OCI-LY1 (cell line): ENCODE results near the gene LRMDA.

Experiments
- H2AFZ ChIP-seq: fragments of 200-600 bp; sonication (generic), shearing (Covaris generic); 2 replicates; pipeline ENCODE4 v1.6.0; 2014; ENCODE audit warnings: antibody characterized with exemption, mild to moderate bottlenecking, low read length
- H3F3A ChIP-seq: fragments of 200-600 bp; sonication (generic), shearing (Covaris generic); 2 replicates; pipeline ENCODE4 v1.6.0; 2014; ENCODE audit warnings: mild to moderate bottlenecking, antibody characterized with exemption, low read length, moderate library complexity; ENCODE audit not compliant: insufficient read depth
- H3K27ac ChIP-seq: fragments of 200-600 bp; sonication (generic); 2 replicates; pipeline ENCODE4 v1.5.1; 2014; ENCODE audit warnings: low read length, mixed run types, mild to moderate bottlenecking, low read depth; ENCODE audit not compliant: poor library complexity, severe bottlenecking
- H3K27me3 ChIP-seq: fragments of 200-600 bp; sonication (generic); 2 replicates; pipeline ENCODE4 v1.6.0; 2014; ENCODE audit warnings: antibody characterized with exemption, mild to moderate bottlenecking, low read length, moderate library complexity; ENCODE audit not compliant: insufficient read depth
- H3K36me3 ChIP-seq: fragments of 200-600 bp; sonication (generic); 2 replicates; pipeline ENCODE4 v1.6.1; 2014; ENCODE audit warnings: mild to moderate bottlenecking, antibody characterized with exemption, low read length, moderate library complexity, mixed read lengths; ENCODE audit not compliant: insufficient read depth
- H3K4me1 ChIP-seq: fragments of 200-600 bp; sonication (generic); 2 replicates; pipeline ENCODE4 v1.5.1; 2014; ENCODE audit warnings: mild to moderate bottlenecking, low read length, moderate library complexity; ENCODE audit not compliant: insufficient read depth, severe bottlenecking
- H3K4me2 ChIP-seq: fragments of 200-600 bp; sonication (generic), shearing (Covaris generic); 2 replicates; pipeline ENCODE4 v1.6.1; 2014; ENCODE audit warnings: low read length
- H3K4me3 ChIP-seq: fragments of 200-600 bp; sonication (generic); 2 replicates; pipeline ENCODE4 v1.5.1; 2014; ENCODE audit warnings: low read length, low read depth, mild to moderate bottlenecking, mixed read lengths; ENCODE audit not compliant: poor library complexity, severe bottlenecking
- H3K79me2 ChIP-seq: fragments of 200-600 bp; shearing (Covaris generic); 2 replicates; pipeline ENCODE4 v1.6.1; 2016; ENCODE audit warnings: mixed run types, low read length, mixed read lengths; ENCODE audit not compliant: insufficient read depth
- H3K9ac ChIP-seq: fragments of 200-600 bp; sonication (generic), shearing (Covaris generic); 2 replicates; pipeline ENCODE4 v1.6.1; 2014; ENCODE audit warnings: mild to moderate bottlenecking, low read length, mixed read lengths
- H3K9me2 ChIP-seq: fragments of 200-600 bp; sonication (generic), shearing (Covaris generic); 2 replicates; pipeline ENCODE4 v1.6.1; 2014; ENCODE audit warnings: low read depth, mild to moderate bottlenecking, low read length, mixed read lengths
- H3K9me3 ChIP-seq: fragments of 200-600 bp; shearing (Covaris generic); 2 replicates; pipeline ENCODE4 v1.6.1; 2014; ENCODE audit warnings: low read length, mixed read lengths
- H4K20me1 ChIP-seq: fragments of 200-600 bp; sonication (generic), shearing (Covaris generic); 2 replicates; pipeline ENCODE4 v1.6.0; 2016; ENCODE audit warnings: mild to moderate bottlenecking, low read length; ENCODE audit not compliant: insufficient read depth
- CTCF ChIP-seq: fragments of 200-600 bp; sonication (generic), shearing (Covaris generic); IDR thresholded peaks from 2 replicates; pipeline ENCODE4 v1.5.1; 2017; ENCODE audit warnings: mild to moderate bottlenecking, antibody characterized with exemption, low read length, moderate library complexity, mixed read lengths
- EZH2 ChIP-seq: fragments of 200-600 bp; sonication (generic), shearing (Covaris generic); IDR thresholded peaks from 2 replicates; pipeline ENCODE4 v1.8.0; 2017; ENCODE audit warnings: borderline replicate concordance, mixed run types, mild to moderate bottlenecking, antibody characterized with exemption, low read length, moderate library complexity, mixed read lengths

Gene LRMDA

GRCh38 chr10:75643944-75644692 is 212.7 kb downstream of the LRMDA start:
- no peaks in the 10 kb centered on the region for H4K20me1 ChIP-seq
- no peak overlapping the region for H3K4me3 ChIP-seq
- H3K79me2 ChIP-seq: no peaks in the 10 kb centered on the region
- no peak overlapping the region for H3K27ac ChIP-seq
- no peaks in the 10 kb centered on the region for H3K27me3 ChIP-seq
- H3K9me3 ChIP-seq: no peaks in the 10 kb centered on the region
- no peaks in the 10 kb centered on the region for H3K4me1 ChIP-seq
- no peaks in the 10 kb centered on the region for H3F3A ChIP-seq
- no peak overlapping the region for H2AFZ ChIP-seq
- no peaks in the 10 kb centered on the region for H3K9me2 ChIP-seq
- H3K36me3 ChIP-seq: no peaks in the 10 kb centered on the region
- TF ChIP-seq CTCF: no peak
- no peak for TF ChIP-seq EZH2
- no peak overlapping the region for H3K4me2 ChIP-seq
- no peak overlapping the region for H3K9ac ChIP-seq

GRCh38 chr10:75645704-75646103 is 214.3 kb downstream of the LRMDA start:
- no peaks in the 10 kb centered on the region for H3K36me3 ChIP-seq
- H4K20me1 ChIP-seq: no peaks in the 10 kb centered on the region
- no peaks in the 10 kb centered on the region for H3K9me2 ChIP-seq
- H3K27ac ChIP-seq: no peak overlapping the region
- no peak overlapping the region for H3K4me2 ChIP-seq
- no peak overlapping the region for H2AFZ ChIP-seq
- TF ChIP-seq CTCF (no peak), EZH2 (no peak)
- no peaks in the 10 kb centered on the region for H3K27me3 ChIP-seq
- H3K9me3 ChIP-seq: no peaks in the 10 kb centered on the region
- no peaks in the 10 kb centered on the region for H3F3A ChIP-seq
- no peak overlapping the region for H3K4me3 ChIP-seq
- H3K4me1 ChIP-seq: no peaks in the 10 kb centered on the region
- no peaks in the 10 kb centered on the region for H3K79me2 ChIP-seq
- no peak overlapping the region for H3K9ac ChIP-seq

- Histone ChIP-seq H3K79me2 (no peaks in the 10 kb centered on the region), H3K4me2 (no peak overlapping the region), H3K4me1 (no peaks in the 10 kb centered on the region), H3F3A (no peaks in the 10 kb centered on the region), H2AFZ (no peak overlapping the region), H3K9ac (no peak overlapping the region), H3K27ac (no peak overlapping the region), H3K9me2 (no peaks in the 10 kb centered on the region), H4K20me1 (no peaks in the 10 kb centered on the region), H3K4me3 (no peak overlapping the region), H3K9me3 (no peaks in the 10 kb centered on the region), H3K36me3 (no peaks in the 10 kb centered on the region), H3K27me3 (no peaks in the 10 kb centered on the region)
- no peak for TF ChIP-seq EZH2
- TF ChIP-seq CTCF: no peak
These were observed 214.9 kb downstream of the LRMDA start for GRCh38 chr10:75646218-75646915.
